ENCODE results near the gene DSG3. TPM values are rescaled to one million over a fixed set of nuclear protein-coding genes. Genes with fewer than 3 reads are reported as not detected.

The DSG3 gene
- total and polyA plus RNA-seq, 4 experiments from 2014 or later, result 0.03 TPM; not detected in 3

DNA sequence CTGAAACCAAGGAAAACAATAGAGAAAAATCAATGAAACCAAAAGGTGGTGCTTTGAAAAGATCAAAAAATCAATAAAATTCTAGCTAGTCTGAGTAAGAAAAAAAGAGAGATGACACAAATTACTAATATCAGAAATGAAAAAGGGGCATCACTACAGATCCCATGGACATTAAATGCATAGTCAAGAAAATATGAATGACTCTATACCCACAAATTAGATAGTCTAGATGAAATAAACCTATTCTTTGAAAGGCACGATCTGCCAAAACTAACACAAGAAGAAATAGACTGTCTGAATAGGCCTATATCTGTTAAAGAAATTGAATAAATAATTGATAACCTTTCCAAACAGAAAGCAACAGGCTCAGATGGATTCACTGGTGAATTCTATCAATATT is 15.2 kb upstream of the DSG3 start:
- Histone ChIP-seq H3K9me3 (ENCODE audit: control insufficient read depth in 1 of 2, low read length in 2 of 2) (no peaks in the 10 kb centered on the region), H3K4me3 (ENCODE audit: low read length in 2 of 2) (no peak overlapping the region), H3K27ac (ENCODE audit: low read depth, low read length) (no peak overlapping the region), H3K4me1 (ENCODE audit: insufficient read depth, low read length) (no peaks in the 10 kb centered on the region), H3K27me3 (ENCODE audit: insufficient read depth, low read length) (no peaks in the 10 kb centered on the region), H3K36me3 (ENCODE audit: insufficient read depth, low read length) (no peaks in the 10 kb centered on the region)
- H3K27me3 Mint-ChIP-seq, result peaks cover 0 to 2% of the 10 kb centered on the region in 2 donors
- H3K4me1 Mint-ChIP-seq, result no peaks in the 10 kb centered on the region
- no peak overlapping the region for H3K4me3 Mint-ChIP-seq
- no peaks in the 10 kb centered on the region for H3K36me3 Mint-ChIP-seq
- DNase-seq, result no peak
- H3K9me3 Mint-ChIP-seq, result peaks cover 0 to 13% (median 7%) of the 10 kb centered on the region in 8 donors
- POLR2A ChIA-PET (ENCODE audit: partially characterized antibody), result no interaction called here
- H3K27ac Mint-ChIP-seq, result no peak overlapping the region
- intact Hi-C loops (cut with micrococcal nuclease), result no loop called here
- CTCF ChIA-PET (ENCODE audit: partially characterized antibody), result no interaction called here

DNA sequence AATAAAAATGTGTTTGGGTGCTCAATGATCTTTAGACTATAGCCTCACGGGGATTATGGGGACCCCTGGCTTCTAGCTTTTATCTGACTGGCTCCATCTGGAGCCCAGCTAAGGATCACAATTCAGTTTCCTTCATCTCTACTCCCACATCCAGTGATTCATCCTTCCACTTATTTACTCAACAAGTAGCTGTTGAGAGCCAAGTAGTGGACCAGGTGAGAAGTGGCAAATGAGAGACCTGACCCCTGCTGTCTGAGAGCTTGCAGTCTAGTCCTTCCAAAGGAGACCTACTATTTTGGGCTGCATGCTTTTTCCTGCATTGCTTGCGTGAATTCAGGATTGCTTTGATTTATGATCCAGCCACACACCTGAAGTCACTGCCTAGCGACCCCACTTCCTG is 10.7 kb upstream of the DSG3 start:
- Mint-ChIP-seq H3K4me1 (no peaks in the 10 kb centered on the region), H3K9me3 (peaks cover 0 to 7% (median 3%) of the 10 kb centered on the region in 8 donors), H3K27me3 (no peaks in the 10 kb centered on the region), H3K36me3 (no peaks in the 10 kb centered on the region), H3K4me3 (no peak overlapping the region), H3K27ac (no peak overlapping the region)
- Histone ChIP-seq H3K27ac (ENCODE audit: low read depth, low read length) (no peak overlapping the region), H3K36me3 (ENCODE audit: insufficient read depth, low read length) (no peaks in the 10 kb centered on the region), H3K4me3 (ENCODE audit: low read length in 2 of 2) (no peak overlapping the region), H3K27me3 (ENCODE audit: insufficient read depth, low read length) (no peaks in the 10 kb centered on the region), H3K9me3 (ENCODE audit: control insufficient read depth in 1 of 2, low read length in 2 of 2) (no peaks in the 10 kb centered on the region), H3K4me1 (ENCODE audit: insufficient read depth, low read length) (no peaks in the 10 kb centered on the region)
- POLR2A ChIA-PET (ENCODE audit: partially characterized antibody), result no interaction called here
- intact Hi-C loops (cut with micrococcal nuclease), result no loop called here
- CTCF ChIA-PET (ENCODE audit: partially characterized antibody), result no interaction called here
- no peak for DNase-seq

DNA sequence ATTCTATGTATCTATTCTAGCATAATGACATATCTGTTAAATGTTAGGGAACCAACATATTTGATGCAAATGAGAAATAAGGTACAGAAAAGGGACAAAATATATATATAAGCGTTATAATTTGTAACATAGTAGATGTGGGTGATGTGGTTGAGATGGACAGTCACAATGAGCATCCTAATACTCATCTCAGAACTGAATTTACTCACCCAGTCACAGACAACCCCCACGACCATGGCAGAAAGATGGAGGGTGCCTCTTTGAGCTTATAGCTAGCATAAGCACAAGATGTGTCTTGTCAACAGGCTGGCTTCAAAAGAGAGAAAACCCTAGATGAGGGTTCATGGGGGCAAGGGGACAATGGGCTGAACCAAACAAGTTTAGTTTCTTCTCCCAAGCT is 9.1 kb upstream of the DSG3 start:
- H3K27ac ChIP-seq (ENCODE audit: low read depth, low read length), result no peak overlapping the region
- peaks cover 0 to 5% (median under 1%) of the 10 kb centered on the region in 8 donors for H3K9me3 Mint-ChIP-seq
- H3K4me1 Mint-ChIP-seq, result no peaks in the 10 kb centered on the region
- DNase-seq, result no peak
- no peaks in the 10 kb centered on the region for H3K36me3 ChIP-seq (ENCODE audit: insufficient read depth, low read length)
- CTCF ChIA-PET (ENCODE audit: partially characterized antibody), result no interaction called here
- intact Hi-C loops (cut with micrococcal nuclease), result no loop called here
- no peak overlapping the region for H3K27ac Mint-ChIP-seq
- no peaks in the 10 kb centered on the region for H3K27me3 ChIP-seq (ENCODE audit: insufficient read depth, low read length)
- no peaks in the 10 kb centered on the region for H3K36me3 Mint-ChIP-seq
- no peaks in the 10 kb centered on the region for H3K4me1 ChIP-seq (ENCODE audit: insufficient read depth, low read length)
- no peaks in the 10 kb centered on the region for H3K9me3 ChIP-seq (ENCODE audit: control insufficient read depth in 1 of 2, low read length in 2 of 2)
- no peak overlapping the region for H3K4me3 ChIP-seq (ENCODE audit: low read length in 2 of 2)
- H3K27me3 Mint-ChIP-seq, result no peaks in the 10 kb centered on the region
- POLR2A ChIA-PET (ENCODE audit: partially characterized antibody), result no interaction called here
- no peak overlapping the region for H3K4me3 Mint-ChIP-seq

DNA sequence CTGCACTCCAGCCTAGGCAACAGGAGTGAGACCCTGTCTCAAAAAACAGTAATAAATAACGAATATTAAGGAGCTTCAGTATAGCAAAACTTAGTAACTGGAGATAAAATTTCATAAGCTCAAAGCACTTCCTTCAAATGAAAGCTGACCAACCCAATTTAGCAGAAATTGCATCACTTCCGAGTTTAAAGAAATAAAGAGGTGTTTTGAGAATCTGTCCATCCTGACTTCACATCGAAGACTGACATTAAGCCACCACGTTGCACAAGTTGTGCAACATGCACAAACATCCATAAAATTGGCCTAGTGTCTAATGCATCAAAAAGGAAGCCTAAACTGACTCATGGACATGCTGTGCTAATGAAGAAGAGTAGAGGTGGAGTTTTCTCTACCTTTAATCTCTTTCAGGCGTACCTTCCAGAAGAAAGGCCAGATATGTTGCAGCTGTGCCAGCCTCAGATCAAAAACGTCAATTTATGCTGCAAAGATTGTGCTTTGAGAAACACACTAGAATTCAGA is 7.7 kb upstream of the DSG3 start:
- CTCF ChIA-PET (ENCODE audit: partially characterized antibody), result no interaction called here
- intact Hi-C loops (cut with micrococcal nuclease), result no loop called here
- no peaks in the 10 kb centered on the region for H3K4me1 Mint-ChIP-seq

DNA sequence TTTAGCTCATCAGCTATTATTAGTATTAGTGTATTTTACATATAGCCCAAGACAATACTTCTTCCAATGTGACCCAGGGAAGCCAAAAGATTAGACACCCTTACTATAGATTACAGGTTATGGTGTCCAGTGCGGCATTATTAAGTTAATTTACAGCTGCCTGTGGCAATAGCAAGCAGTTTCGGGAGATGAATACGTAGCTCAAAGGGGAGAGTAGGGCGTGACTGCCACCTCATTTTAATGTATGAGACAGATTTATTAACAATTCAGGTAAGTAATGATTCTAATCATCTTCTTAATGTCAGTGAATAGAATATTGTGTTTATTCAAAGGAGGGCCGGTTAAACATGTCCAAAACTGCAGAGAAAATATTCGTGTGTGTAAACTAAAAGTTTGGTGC is 6.8 kb upstream of the DSG3 start:
- no peaks in the 10 kb centered on the region for H3K36me3 Mint-ChIP-seq
- no peak overlapping the region for H3K27ac ChIP-seq (ENCODE audit: low read depth, low read length)
- H3K36me3 ChIP-seq (ENCODE audit: insufficient read depth, low read length), result no peaks in the 10 kb centered on the region
- ChIA-PET CTCF (ENCODE audit: partially characterized antibody) (no interaction called here), POLR2A (ENCODE audit: partially characterized antibody) (no interaction called here)
- H3K27me3 ChIP-seq (ENCODE audit: insufficient read depth, low read length), result no peaks in the 10 kb centered on the region
- no peaks in the 10 kb centered on the region for H3K4me1 ChIP-seq (ENCODE audit: insufficient read depth, low read length)
- H3K9me3 Mint-ChIP-seq, result peaks cover 0 to 2% (median 0%) of the 10 kb centered on the region in 8 donors
- no peaks in the 10 kb centered on the region for H3K4me1 Mint-ChIP-seq
- intact Hi-C loops (cut with micrococcal nuclease), result no loop called here
- no peak overlapping the region for H3K4me3 Mint-ChIP-seq
- H3K4me3 ChIP-seq (ENCODE audit: low read length in 2 of 2), result no peak overlapping the region
- no peaks in the 10 kb centered on the region for H3K27me3 Mint-ChIP-seq
- H3K9me3 ChIP-seq (ENCODE audit: control insufficient read depth in 1 of 2, low read length in 2 of 2), result no peaks in the 10 kb centered on the region
- DNase-seq, result no peak
- H3K27ac Mint-ChIP-seq, result no peak overlapping the region

More for the DNA sequence above, 7.7 kb upstream of the DSG3 start:
- Mint-ChIP-seq H3K27me3 (no peaks in the 10 kb centered on the region), H3K36me3 (no peaks in the 10 kb centered on the region), H3K9me3 (peaks cover 0 to 3% (median 0%) of the 10 kb centered on the region in 8 donors), H3K4me3 (no peak overlapping the region), H3K27ac (no peak overlapping the region)
- no peaks in the 10 kb centered on the region for H3K36me3 ChIP-seq (ENCODE audit: insufficient read depth, low read length)
- H3K9me3 ChIP-seq (ENCODE audit: control insufficient read depth in 1 of 2, low read length in 2 of 2), result no peaks in the 10 kb centered on the region
- no peaks in the 10 kb centered on the region for H3K4me1 ChIP-seq (ENCODE audit: insufficient read depth, low read length)
- H3K27ac ChIP-seq (ENCODE audit: low read depth, low read length), result no peak overlapping the region
- H3K4me3 ChIP-seq (ENCODE audit: low read length in 2 of 2), result no peak overlapping the region
- POLR2A ChIA-PET (ENCODE audit: partially characterized antibody), result no interaction called here
- DNase-seq, result no peak
- no peaks in the 10 kb centered on the region for H3K27me3 ChIP-seq (ENCODE audit: insufficient read depth, low read length)

DNA sequence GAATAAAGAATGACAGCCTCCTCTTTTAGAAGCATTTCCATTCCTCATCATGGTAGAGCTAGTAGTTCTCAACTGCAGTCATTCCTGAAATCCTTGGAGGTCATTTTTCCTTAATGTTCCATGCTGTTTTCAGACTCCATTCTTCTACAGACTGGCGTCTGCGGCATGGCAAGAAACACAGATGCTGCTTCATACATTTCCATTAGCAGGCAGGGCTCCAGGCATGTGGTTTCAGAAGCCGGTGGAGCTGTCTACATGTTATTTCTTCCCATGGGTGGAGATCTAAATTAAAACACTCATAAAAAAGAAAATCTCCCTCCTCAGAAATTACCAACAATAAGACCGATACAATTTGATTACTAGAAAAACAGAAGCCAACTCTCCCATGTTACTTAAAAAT is 6.0 kb upstream of the DSG3 start:
- Histone ChIP-seq H3K4me1 (ENCODE audit: insufficient read depth, low read length) (no peaks in the 10 kb centered on the region), H3K9me3 (ENCODE audit: control insufficient read depth in 1 of 2, low read length in 2 of 2) (no peaks in the 10 kb centered on the region), H3K27ac (ENCODE audit: low read depth, low read length) (no peak overlapping the region), H3K27me3 (ENCODE audit: insufficient read depth, low read length) (no peaks in the 10 kb centered on the region), H3K4me3 (ENCODE audit: low read length in 2 of 2) (no peak overlapping the region), H3K36me3 (ENCODE audit: insufficient read depth, low read length) (no peaks in the 10 kb centered on the region)
- Mint-ChIP-seq H3K27me3 (no peaks in the 10 kb centered on the region), H3K27ac (no peak overlapping the region), H3K36me3 (no peaks in the 10 kb centered on the region), H3K9me3 (peaks cover 0 to 2% (median 0%) of the 10 kb centered on the region in 8 donors), H3K4me1 (no peaks in the 10 kb centered on the region), H3K4me3 (no peak overlapping the region)
- ChIA-PET CTCF (ENCODE audit: partially characterized antibody) (no interaction called here), POLR2A (ENCODE audit: partially characterized antibody) (no interaction called here)
- DNase-seq, result no peak
- intact Hi-C loops (cut with micrococcal nuclease), result no loop called here

DNA sequence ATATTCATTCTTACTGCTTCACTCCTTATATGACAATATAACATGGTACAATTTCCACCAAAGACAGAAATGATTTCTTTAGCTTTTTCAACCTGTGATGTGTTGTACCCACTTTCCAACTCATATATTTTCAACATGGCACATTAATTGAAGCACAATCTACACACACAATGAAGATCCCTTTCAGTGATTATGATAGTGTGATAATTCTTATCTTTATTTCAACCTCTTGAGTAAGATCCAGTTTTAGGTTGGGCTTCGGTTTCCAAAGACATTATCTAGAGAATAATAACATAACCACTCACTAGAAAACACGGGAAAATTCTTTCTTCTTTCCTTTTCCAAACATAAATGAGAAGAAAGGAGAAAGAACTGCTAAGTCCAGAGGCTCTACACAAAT is 3.4 kb upstream of the DSG3 start:
- Histone ChIP-seq H3K9me3 (ENCODE audit: control insufficient read depth in 1 of 2, low read length in 2 of 2) (no peaks in the 10 kb centered on the region), H3K36me3 (ENCODE audit: insufficient read depth, low read length) (no peaks in the 10 kb centered on the region), H3K27me3 (ENCODE audit: insufficient read depth, low read length) (no peaks in the 10 kb centered on the region), H3K27ac (ENCODE audit: low read depth, low read length) (no peak overlapping the region), H3K4me3 (ENCODE audit: low read length in 2 of 2) (no peak overlapping the region), H3K4me1 (ENCODE audit: insufficient read depth, low read length) (no peaks in the 10 kb centered on the region)
- CTCF ChIA-PET (ENCODE audit: partially characterized antibody), result no interaction called here
- Mint-ChIP-seq H3K36me3 (no peaks in the 10 kb centered on the region), H3K9me3 (peaks cover 0 to 2% (median 0%) of the 10 kb centered on the region in 8 donors), H3K4me3 (no peak overlapping the region), H3K4me1 (no peaks in the 10 kb centered on the region), H3K27me3 (peaks cover 0 to 2% of the 10 kb centered on the region in 2 donors), H3K27ac (no peak overlapping the region)
- intact Hi-C loops (cut with micrococcal nuclease), result no loop called here
- POLR2A ChIA-PET (ENCODE audit: partially characterized antibody), result no interaction called here
- no peak for DNase-seq

DNA sequence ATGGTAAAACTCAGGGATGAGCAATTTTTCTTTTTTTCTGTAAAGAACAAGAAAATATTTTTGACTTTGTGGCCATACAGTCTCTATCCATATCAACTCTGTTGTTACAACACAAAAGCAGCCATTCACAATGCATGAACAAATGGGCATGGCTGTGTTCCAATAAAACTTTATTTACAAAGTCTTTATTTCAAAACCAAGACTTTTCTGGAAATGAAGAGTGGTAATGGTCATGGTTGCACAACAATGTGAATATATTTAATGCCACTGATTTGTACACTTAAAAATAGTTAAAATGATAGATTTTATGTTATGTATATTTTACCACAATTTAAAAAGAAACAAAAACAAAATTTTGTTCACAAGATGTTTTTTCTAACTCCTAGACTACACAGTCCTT is 1.6 kb upstream of the DSG3 start:
- H3K4me1 Mint-ChIP-seq, result no peaks in the 10 kb centered on the region
- Histone ChIP-seq H3K27me3 (ENCODE audit: insufficient read depth, low read length) (no peaks in the 10 kb centered on the region), H3K4me3 (ENCODE audit: low read length in 2 of 2) (no peak overlapping the region), H3K27ac (ENCODE audit: low read depth, low read length) (no peak overlapping the region), H3K9me3 (ENCODE audit: control insufficient read depth in 1 of 2, low read length in 2 of 2) (no peaks in the 10 kb centered on the region), H3K36me3 (ENCODE audit: insufficient read depth, low read length) (no peaks in the 10 kb centered on the region), H3K4me1 (ENCODE audit: insufficient read depth, low read length) (no peaks in the 10 kb centered on the region)
- H3K27ac Mint-ChIP-seq, result no peak overlapping the region
- peaks cover 0 to 2% of the 10 kb centered on the region in 2 donors for H3K27me3 Mint-ChIP-seq
- H3K9me3 Mint-ChIP-seq, result peaks cover 0 to 3% (median 0%) of the 10 kb centered on the region in 8 donors
- intact Hi-C loops (cut with micrococcal nuclease), result no loop called here
- no peak for DNase-seq
- H3K36me3 Mint-ChIP-seq, result no peaks in the 10 kb centered on the region
- H3K4me3 Mint-ChIP-seq, result no peak overlapping the region
- POLR2A ChIA-PET (ENCODE audit: partially characterized antibody), result no interaction called here
- CTCF ChIA-PET (ENCODE audit: partially characterized antibody), result no interaction called here

Data from CD4-positive, alpha-beta memory T cell (primary cell).